SK-N-SH treated with all-trans-retinoic acid at 6 μM for 48 hours (cell line): Measurements from ENCODE around the gene ANAPC13.

Source experiments
- ATAC-seq: fragments of 200-7000 bp; cut with Tn5 transposase; 3 replicates; pipeline ENCODE4 v1.9.1; 2020; ENCODE audit warnings: mild to moderate bottlenecking, moderate library complexity
- ARNTL ChIP-seq: fragments of 450-650 bp; formaldehyde crosslinking; IDR thresholded peaks from 2 replicates; pipeline ENCODE4 v1.5.0; 2020; ENCODE audit warnings: low read depth, mild to moderate bottlenecking, moderate library complexity, borderline replicate concordance
- BACH2 ChIP-seq: fragments of 250-450 bp; sonication (Bioruptor Pico); IDR thresholded peaks from 2 replicates; pipeline ENCODE4 v1.9.0; 2021; ENCODE audit warnings: mild to moderate bottlenecking, borderline replicate concordance
- CSDC2 ChIP-seq: fragments of 250-450 bp; sonication (Bioruptor Pico); IDR thresholded peaks from 2 replicates; pipeline ENCODE4 v1.5.0; 2020; ENCODE audit warnings: mild to moderate bottlenecking, moderate library complexity
- CSRNP3 ChIP-seq: fragments of 250-450 bp; sonication (Bioruptor Pico); IDR thresholded peaks from 2 replicates; pipeline ENCODE4 v1.5.1; 2021; ENCODE audit warnings: mild to moderate bottlenecking, moderate library complexity
- ESRRG ChIP-seq: fragments of 250-450 bp; sonication (Bioruptor Pico); IDR thresholded peaks from 2 replicates; pipeline ENCODE4 v1.6.1; 2021; ENCODE audit warnings: mild to moderate bottlenecking
- GLIS3 ChIP-seq: fragments of 250-450 bp; sonication (Bioruptor Pico); IDR thresholded peaks from 2 replicates; pipeline ENCODE4 v1.5.0; 2020; ENCODE audit warnings: mild to moderate bottlenecking, moderate library complexity
- ISL1 ChIP-seq: fragments of 250-450 bp; sonication (Bioruptor Pico); IDR thresholded peaks from 2 replicates; pipeline ENCODE4 v2.1.2; 2022; ENCODE audit warnings: mild to moderate bottlenecking, moderate library complexity
- OSR1 ChIP-seq: fragments of 250-450 bp; sonication (Bioruptor Pico); IDR thresholded peaks from 2 replicates; pipeline ENCODE4 v1.8.0; 2022; ENCODE audit warnings: moderate library complexity, mild to moderate bottlenecking, inconsistent platforms
- PPARA ChIP-seq: fragments of 250-450 bp; sonication (Bioruptor Pico); IDR thresholded peaks from 2 replicates; pipeline ENCODE4 v1.5.0; 2020; ENCODE audit warnings: mild to moderate bottlenecking, borderline replicate concordance
- RARB ChIP-seq: fragments of 250-450 bp; sonication (Bioruptor Pico); IDR thresholded peaks from 2 replicates; pipeline ENCODE4 v1.8.0; 2021; ENCODE audit warnings: mild to moderate bottlenecking, moderate library complexity
- SNAI2 ChIP-seq: fragments of 250-450 bp; sonication (Bioruptor Pico); IDR thresholded peaks from 2 replicates; pipeline ENCODE4 v1.5.0; 2020; ENCODE audit warnings: mild to moderate bottlenecking, moderate library complexity
- TCF4 ChIP-seq: fragments of 250-450 bp; sonication (Bioruptor Pico); IDR thresholded peaks from 2 replicates; pipeline ENCODE4 v1.8.0; 2021; ENCODE audit warnings: mild to moderate bottlenecking, moderate library complexity, borderline replicate concordance
- ZC3H10 ChIP-seq: fragments of 250-450 bp; sonication (Bioruptor Pico); IDR thresholded peaks from 2 replicates; pipeline ENCODE4 v1.5.1; 2021; ENCODE audit warnings: mild to moderate bottlenecking, moderate library complexity
- ZFP3 ChIP-seq: fragments of 250-450 bp; sonication (Bioruptor Pico); IDR thresholded peaks from 2 replicates; pipeline ENCODE4 v1.5.0; 2020; ENCODE audit warnings: mild to moderate bottlenecking, moderate library complexity
- ZFP30 ChIP-seq: fragments of 450-650 bp; formaldehyde crosslinking; IDR thresholded peaks from 2 replicates; pipeline ENCODE4 v1.5.0; 2022; ENCODE audit warnings: mild to moderate bottlenecking, moderate library complexity
- ZNF565 ChIP-seq: fragments of 450-650 bp; formaldehyde crosslinking; conservative IDR thresholded peaks from 2 replicates; pipeline ENCODE4 v1.5.0; 2020; ENCODE audit warnings: low read depth, mild to moderate bottlenecking, moderate library complexity
- ZNF70 ChIP-seq: fragments of 450-650 bp; formaldehyde crosslinking; IDR thresholded peaks from 2 replicates; pipeline ENCODE4 v1.5.0; 2020; ENCODE audit warnings: mild to moderate bottlenecking, moderate library complexity
- ZNF8 ChIP-seq: fragments of 450-650 bp; formaldehyde crosslinking; IDR thresholded peaks from 2 replicates; pipeline ENCODE4 v1.5.0; 2020; ENCODE audit warnings: mild to moderate bottlenecking, moderate library complexity
- TF ChIP-seq, protein P1 (sequence below): fragments of 250-450 bp; sonication (Bioruptor Pico); IDR thresholded peaks from 2 replicates; pipeline ENCODE4 v1.5.0; 2020; ENCODE audit warnings: mild to moderate bottlenecking, moderate library complexity
- TF ChIP-seq, protein P2 (sequence below): fragments of 250-450 bp; sonication (Bioruptor Pico); IDR thresholded peaks from 2 replicates; pipeline ENCODE4 v1.5.1; 2020; ENCODE audit warnings: low read depth, mild to moderate bottlenecking, moderate library complexity
- TF ChIP-seq, protein P3 (sequence below): fragments of 250-450 bp; sonication (Bioruptor Pico); IDR thresholded peaks from 2 replicates; pipeline ENCODE4 v1.8.0; 2021; ENCODE audit warnings: low read depth, mild to moderate bottlenecking, moderate library complexity, borderline replicate concordance

ANAPC13 gene

GRCh38 chr3:134445095-134445494, 40.7 kb downstream of the ANAPC13 start (continued):
- TF ChIP-seq, protein P1, sequence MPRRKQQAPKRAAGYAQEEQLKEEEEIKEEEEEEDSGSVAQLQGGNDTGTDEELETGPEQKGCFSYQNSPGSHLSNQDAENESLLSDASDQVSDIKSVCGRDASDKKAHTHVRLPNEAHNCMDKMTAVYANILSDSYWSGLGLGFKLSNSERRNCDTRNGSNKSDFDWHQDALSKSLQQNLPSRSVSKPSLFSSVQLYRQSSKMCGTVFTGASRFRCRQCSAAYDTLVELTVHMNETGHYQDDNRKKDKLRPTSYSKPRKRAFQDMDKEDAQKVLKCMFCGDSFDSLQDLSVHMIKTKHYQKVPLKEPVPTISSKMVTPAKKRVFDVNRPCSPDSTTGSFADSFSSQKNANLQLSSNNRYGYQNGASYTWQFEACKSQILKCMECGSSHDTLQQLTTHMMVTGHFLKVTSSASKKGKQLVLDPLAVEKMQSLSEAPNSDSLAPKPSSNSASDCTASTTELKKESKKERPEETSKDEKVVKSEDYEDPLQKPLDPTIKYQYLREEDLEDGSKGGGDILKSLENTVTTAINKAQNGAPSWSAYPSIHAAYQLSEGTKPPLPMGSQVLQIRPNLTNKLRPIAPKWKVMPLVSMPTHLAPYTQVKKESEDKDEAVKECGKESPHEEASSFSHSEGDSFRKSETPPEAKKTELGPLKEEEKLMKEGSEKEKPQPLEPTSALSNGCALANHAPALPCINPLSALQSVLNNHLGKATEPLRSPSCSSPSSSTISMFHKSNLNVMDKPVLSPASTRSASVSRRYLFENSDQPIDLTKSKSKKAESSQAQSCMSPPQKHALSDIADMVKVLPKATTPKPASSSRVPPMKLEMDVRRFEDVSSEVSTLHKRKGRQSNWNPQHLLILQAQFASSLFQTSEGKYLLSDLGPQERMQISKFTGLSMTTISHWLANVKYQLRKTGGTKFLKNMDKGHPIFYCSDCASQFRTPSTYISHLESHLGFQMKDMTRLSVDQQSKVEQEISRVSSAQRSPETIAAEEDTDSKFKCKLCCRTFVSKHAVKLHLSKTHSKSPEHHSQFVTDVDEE: no peak
- TF ChIP-seq OSR1 (CRISPR knock-in tag) (no peak), CSDC2 (CRISPR knock-in tag) (no peak), ZFP30 (CRISPR knock-in tag) (no peak)

- no peak for ATAC-seq
- no peak for TF ChIP-seq CSRNP3
- no peak for TF ChIP-seq GLIS3 (CRISPR knock-in tag)
Measured at GRCh38 chr3:134441821-134442220, 44.0 kb downstream of the ANAPC13 start.

- TF ChIP-seq ZNF565 (no peak), ZFP30 (CRISPR knock-in tag) (no peak), ARNTL (CRISPR knock-in tag) (no peak), RARB (no peak), ESRRG (CRISPR knock-in tag) (no peak), ISL1 (CRISPR knock-in tag) (no peak), SNAI2 (CRISPR knock-in tag) (no peak), ZNF8 (CRISPR knock-in tag) (no peak), GLIS3 (CRISPR knock-in tag) (no peak), PPARA (CRISPR knock-in tag) (no peak), ZNF70 (CRISPR knock-in tag) (no peak), ZFP3 (CRISPR knock-in tag) (no peak), TCF4 (CRISPR knock-in tag) (no peak), ZC3H10 (CRISPR knock-in tag) (no peak), CSRNP3 (no peak), BACH2 (CRISPR knock-in tag) (no peak)
- TF ChIP-seq, protein P2, sequence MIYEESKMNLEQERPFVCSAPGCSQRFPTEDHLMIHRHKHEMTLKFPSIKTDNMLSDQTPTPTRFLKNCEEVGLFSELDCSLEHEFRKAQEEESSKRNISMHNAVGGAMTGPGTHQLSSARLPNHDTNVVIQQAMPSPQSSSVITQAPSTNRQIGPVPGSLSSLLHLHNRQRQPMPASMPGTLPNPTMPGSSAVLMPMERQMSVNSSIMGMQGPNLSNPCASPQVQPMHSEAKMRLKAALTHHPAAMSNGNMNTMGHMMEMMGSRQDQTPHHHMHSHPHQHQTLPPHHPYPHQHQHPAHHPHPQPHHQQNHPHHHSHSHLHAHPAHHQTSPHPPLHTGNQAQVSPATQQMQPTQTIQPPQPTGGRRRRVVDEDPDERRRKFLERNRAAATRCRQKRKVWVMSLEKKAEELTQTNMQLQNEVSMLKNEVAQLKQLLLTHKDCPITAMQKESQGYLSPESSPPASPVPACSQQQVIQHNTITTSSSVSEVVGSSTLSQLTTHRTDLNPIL: no peak
- TF ChIP-seq, protein P3, sequence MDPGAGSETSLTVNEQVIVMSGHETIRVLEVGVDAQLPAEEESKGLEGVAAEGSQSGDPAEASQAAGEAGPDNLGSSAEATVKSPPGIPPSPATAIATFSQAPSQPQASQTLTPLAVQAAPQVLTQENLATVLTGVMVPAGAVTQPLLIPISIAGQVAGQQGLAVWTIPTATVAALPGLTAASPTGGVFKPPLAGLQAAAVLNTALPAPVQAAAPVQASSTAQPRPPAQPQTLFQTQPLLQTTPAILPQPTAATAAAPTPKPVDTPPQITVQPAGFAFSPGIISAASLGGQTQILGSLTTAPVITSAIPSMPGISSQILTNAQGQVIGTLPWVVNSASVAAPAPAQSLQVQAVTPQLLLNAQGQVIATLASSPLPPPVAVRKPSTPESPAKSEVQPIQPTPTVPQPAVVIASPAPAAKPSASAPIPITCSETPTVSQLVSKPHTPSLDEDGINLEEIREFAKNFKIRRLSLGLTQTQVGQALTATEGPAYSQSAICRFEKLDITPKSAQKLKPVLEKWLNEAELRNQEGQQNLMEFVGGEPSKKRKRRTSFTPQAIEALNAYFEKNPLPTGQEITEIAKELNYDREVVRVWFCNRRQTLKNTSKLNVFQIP (CRISPR knock-in tag): no peak
- TF ChIP-seq, protein P1: no peak
- ATAC-seq: no peak
Measured at GRCh38 chr3:134441321-134441720, 44.5 kb downstream of the ANAPC13 start.
